HL-60 (cell line): ENCODE data around the gene GLYATL3.

Experiments
- CTCF ChIP-seq: IDR thresholded peaks from one replicate; pipeline ENCODE4 v1.5.1; 2011; ENCODE audit warnings: low read length, control low read depth, inconsistent platforms; ENCODE audit not compliant: insufficient read depth
- POLR2AphosphoS5 ChIP-seq: IDR thresholded peaks from 2 replicates; pipeline ENCODE4 v1.6.1; 2012; ENCODE audit warnings: low read depth
- TF ChIP-seq, protein P1 (sequence below): IDR thresholded peaks from 2 replicates; pipeline ENCODE4 v1.6.1; 2012; ENCODE audit warnings: low read depth; ENCODE audit not compliant: insufficient replicate concordance

- TF ChIP-seq CTCF (no peak), POLR2AphosphoS5 (no peak)
- TF ChIP-seq, protein P1, sequence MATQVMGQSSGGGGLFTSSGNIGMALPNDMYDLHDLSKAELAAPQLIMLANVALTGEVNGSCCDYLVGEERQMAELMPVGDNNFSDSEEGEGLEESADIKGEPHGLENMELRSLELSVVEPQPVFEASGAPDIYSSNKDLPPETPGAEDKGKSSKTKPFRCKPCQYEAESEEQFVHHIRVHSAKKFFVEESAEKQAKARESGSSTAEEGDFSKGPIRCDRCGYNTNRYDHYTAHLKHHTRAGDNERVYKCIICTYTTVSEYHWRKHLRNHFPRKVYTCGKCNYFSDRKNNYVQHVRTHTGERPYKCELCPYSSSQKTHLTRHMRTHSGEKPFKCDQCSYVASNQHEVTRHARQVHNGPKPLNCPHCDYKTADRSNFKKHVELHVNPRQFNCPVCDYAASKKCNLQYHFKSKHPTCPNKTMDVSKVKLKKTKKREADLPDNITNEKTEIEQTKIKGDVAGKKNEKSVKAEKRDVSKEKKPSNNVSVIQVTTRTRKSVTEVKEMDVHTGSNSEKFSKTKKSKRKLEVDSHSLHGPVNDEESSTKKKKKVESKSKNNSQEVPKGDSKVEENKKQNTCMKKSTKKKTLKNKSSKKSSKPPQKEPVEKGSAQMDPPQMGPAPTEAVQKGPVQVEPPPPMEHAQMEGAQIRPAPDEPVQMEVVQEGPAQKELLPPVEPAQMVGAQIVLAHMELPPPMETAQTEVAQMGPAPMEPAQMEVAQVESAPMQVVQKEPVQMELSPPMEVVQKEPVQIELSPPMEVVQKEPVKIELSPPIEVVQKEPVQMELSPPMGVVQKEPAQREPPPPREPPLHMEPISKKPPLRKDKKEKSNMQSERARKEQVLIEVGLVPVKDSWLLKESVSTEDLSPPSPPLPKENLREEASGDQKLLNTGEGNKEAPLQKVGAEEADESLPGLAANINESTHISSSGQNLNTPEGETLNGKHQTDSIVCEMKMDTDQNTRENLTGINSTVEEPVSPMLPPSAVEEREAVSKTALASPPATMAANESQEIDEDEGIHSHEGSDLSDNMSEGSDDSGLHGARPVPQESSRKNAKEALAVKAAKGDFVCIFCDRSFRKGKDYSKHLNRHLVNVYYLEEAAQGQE = no peak
Measured at GRCh38 chr6:49506569-49507111, 6.9 kb downstream of the GLYATL3 start.
